Measurements from ENCODE around the gene EPB41L2.

The EPB41L2 gene

DNA sequence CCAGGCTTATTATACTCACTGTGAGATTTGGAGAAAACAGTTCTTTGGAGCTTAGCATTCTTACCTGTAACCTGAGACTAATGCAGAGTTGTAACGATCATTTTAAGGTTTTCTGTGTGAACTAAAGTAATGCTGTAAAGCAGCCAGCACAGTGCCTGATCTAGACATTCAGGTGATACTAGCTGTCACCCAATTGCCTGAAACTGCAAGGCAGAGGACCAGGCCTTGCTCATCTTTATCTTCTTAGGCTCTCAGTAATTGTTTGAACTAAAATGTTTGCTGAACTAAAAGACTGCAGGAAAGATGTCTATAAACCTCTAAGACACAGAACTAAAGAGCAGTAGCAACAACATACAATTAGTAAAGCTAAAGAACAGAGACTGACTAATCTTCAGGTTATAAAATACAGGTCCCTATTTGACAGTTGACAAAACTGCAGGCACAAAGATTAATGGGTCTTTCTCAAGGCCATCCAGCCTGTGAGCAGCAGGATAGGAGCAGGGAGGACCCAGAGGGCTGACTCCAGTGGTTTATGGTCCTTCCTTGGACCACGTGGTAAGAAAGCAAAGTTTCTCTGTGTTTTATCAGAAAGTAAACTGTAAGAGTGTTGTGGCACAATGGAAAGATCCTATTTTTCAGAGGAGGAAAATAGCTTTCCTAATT, 204.4 kb downstream of the EPB41L2 start:
- no peak for DNase-seq

DNA sequence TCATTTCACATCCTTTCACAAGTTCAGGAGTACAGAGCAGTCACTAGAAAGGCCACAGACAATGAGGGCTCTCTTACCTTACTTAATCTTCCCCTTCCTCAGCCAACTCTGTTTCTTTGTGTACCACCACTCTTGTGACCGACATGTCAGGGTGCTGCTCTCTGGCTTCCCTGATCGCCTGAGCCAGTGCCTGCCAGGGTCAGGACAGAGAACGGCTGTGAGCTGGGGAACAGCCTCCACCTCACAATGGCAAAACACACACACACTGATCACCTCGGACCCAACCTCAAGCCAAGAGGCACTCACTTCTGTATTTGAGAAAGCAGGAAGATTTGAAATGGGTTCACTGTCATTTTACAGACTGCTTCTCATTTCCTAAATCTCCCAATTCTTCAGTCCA, 205.0 kb downstream of the EPB41L2 start:
- DNase-seq = no peak

DNA sequence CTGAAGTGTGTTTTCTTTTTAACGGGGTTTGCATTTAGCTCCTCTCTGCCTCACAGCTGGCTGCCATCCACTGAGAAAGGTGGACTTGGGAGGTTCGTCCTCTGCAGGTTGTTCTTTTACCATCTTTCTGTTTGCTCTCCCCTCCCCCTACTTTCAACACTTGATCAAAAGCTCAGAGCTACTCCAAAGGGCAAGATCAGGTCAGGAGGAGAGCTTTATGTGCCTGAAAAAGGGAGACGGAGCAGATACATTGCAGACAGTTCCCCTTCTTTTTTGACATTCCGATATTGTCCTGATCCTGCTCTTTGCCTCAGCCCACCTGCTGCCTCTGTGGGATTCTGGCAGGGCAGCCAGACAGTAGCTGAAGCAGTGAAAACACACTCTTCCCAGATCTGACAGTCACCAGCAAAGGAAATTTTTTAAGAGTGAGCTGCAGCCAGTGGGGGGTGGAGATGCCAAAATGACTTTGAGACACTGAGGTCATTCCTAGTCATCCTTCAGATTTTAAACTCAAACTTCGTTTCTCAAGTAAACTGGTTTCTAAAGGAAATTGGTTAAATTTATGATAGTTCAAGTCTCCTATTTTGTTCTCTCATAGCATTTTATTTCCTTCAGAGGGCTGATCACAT, 209.4 kb downstream of the EPB41L2 start:
- DNase-seq = peak; percentile 84

DNA sequence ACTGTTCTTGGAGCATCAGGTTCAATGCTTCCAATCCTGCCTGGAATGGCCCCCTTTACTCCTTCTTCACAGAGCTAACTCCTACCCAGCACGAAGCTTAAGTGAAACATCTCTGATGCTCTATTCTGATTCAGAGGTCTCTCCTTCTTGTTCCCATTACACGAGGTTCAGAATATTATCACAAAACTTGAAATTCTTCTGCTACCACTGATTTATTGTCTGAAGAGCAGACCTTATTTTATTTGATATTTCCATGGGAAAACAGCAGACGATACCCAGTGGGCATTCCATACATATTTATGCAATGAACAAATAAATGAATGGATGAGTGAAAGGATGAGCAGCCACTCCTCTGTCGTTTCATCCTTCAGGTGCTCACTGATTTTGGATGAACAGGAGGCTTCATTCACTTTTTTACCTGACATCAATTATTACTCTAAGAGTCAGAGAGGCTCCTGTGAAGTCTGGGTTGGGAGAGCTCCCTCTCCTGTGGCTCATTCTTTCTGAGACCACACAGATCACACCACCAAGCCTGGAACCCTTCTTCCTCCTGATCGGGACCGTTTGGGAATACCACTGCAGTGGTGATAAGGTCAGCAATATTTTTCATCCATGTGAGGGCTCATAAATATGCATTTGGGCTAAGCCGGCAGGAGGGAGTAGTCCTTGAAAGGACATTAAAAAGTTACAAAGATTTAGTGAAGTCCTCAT, 210.0 kb downstream of the EPB41L2 start:
- DNase-seq = peak; percentile 63

DNA sequence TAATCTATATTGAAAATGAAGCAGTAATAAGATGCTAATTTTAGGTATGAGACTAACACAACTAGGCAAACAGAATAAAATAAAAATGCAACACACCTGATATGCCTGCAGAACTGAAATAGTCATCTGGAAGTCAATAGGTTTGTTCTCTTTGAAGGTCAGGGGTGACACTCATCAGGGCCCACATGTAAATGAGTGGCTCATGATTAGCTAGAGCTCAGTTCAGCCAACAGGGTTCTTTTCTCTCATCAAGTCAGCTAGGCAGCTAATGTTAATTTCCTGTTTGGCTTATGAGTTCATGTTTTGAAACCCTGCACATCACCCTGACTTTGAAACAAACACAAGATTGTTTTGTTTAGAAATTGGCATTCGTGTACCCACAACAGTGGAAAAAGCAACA, 212.0 kb downstream of the EPB41L2 start:
- no peak for DNase-seq

DNA sequence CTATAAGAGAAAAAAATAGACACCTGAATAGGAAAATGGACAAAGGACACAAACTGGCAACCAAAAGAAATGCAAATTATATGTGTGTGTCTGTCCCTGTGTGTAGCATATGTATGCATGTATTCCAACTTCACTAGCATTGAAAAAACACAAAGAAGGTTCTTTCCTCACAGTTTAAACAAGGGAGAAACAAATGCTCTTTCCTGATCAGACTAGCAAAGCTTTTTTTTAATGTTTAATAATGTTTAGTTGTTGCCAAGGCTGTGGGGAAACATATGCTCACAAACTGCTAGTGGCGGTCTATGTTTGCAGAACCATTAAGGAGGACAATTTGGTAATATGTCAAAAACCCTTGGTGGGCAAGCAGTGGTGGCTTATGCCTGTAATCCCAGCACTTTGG, 213.5 kb downstream of the EPB41L2 start:
- no peak for DNase-seq

DNA sequence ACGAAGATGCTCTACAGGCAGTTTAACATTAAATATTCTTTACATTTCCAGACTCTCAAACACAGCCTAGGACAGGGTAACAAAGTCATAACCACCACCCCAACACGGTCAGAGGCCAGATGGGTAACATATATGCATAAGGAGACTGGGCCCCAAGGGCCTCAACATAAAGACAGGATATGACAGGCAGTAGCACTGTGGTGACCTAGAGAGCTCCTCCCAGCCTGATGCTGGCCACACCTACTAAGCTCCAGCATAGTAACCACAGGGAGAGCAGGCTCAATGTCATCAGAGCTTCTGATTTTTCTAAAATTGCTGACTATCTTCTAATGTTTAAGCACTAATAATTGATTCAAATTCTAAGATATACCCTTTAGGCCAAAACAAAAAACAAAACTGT, 214.1 kb downstream of the EPB41L2 start:
- DNase-seq = peak; percentile 10

DNA sequence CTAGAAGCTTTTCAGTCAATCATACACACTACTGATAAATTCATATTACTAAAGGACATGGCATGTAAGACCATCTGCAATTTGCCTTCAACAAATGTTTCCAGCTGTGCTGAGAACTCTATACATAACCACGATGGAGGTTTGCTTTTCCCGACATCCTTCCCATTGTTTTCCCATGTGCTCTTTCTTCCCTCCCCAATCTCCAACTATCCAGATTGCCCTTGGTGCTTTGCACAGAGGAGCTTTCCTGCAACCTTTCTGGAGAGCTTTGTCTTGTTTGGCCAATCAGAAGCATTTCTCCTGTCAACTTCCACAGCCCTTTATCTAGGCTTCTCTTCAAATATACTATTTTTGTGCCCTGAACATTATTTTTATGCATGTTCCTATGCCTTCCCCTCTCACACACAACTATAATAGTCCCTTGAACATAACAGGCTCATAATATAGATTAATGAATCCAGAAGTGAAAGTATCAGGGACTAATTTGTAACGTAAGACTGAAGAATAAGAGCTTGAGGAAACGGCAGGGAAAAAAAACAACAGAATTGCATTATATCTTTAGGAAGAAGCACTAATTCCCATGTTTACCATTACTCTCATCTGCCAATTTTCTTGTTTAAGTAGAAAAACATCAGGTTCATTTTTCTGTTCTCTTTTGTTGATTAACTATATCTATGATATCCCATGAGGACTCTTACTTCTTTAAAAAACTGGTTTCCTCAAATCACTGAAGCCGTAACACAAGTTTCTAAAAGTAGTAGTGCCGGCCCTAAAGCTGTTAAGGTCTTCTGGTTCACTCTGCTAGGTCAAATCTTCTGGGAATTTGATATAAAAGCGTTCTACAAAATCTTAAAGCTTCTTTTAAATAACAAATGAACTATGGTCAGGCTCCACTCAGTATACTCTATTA, 215.8 kb downstream of the EPB41L2 start:
- peak; percentile 39 for DNase-seq

DNA sequence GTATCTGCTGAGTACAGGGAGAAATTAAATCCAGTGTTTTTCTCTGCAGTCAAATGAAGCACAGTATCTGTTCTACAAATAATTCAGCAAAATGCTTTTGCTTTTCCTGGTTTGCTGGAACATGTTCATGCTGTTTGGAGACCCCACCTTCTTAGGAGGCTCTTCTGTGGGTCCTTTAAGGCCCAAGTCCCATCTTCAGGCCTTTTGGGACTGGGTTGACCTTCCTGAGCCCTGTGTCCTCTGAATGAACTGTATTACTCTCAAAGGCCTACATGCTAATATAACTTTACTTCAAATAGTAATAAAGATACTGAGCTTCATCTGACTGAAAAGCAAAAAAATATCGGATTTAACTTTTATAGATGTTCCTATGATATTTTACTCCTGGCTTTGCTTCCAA, 216.5 kb downstream of the EPB41L2 start:
- no peak for DNase-seq

DNA sequence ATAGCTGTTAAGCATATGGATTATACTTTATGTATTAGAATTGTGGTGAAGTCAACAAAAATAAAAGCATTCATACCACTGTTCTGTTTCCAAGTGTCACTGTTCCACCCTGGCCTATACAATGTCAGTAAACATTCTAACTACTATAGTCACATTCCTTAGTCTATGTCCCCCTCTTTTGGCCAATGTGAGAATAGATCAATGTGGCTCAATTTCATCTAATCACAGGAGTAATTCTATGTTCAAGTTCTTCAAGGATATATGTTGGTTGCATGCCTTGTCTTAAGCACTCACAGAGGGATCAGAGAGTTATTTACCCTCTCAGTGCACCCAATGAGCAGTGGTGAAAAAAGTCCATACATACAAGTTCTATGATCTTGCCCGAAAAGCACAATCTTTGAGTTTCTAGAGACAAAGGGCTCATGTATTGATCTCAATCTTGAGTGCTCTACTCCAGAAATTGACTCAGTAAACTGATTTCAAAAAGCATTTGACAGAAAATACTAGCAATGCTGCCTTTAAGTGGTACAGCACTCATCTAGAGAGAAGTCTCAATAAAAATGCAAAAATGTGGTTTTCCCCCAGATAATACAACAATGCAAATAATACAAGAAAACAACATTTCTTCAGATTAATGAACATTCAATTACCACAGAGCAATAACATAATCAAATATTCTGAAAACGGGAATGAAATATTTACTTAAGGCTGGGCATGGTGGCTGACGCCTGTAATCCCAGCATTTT, 219.3 kb downstream of the EPB41L2 start:
- peak; percentile 70 for DNase-seq

DNA sequence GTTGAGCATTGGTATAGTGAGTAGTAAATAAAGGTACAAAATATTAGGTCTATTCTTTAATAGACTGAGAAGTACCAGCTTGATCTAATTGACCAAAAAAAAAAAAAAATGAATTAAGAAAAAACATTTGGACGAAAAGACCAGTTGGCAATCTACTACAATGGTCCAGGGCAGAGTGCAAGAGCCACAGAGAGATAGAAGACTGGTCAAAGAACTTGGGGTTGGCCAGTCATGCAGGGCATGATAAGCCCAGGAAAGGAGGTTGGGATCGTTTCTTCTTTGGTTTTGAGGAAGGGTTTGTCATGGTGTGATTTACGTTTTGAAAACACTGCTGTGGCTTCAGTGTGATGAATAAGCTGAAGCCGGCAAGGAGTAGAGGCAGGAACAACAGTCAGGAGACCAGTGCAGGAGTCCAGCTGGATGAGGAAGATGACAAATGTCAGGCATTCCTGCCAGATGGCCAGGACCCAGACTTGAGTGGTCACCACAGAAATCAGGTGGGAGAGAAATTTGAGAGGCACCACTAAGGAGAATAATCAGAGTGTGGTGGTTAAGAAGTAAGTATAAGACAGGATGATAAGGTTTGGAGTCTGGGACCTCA, 221.8 kb downstream of the EPB41L2 start:
- DNase-seq = no peak

DNA sequence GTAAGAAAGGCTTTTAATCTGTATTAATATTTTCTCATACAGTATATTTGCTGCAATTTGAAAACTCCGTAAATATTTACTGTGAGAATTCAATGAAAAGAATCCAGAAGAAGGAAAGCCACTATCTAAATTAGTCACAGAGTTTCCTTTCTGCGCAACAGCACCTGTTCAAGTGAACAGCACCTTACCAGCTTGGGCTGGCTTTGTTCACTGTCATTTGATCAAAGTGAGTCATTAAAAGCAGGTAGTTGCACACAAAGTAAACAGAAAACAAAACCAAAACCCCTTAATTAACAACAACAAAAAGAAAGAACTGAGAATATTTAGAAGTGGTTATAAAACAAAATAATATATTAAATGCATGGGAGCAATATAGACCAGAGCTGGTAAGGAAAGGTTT, 223.0 kb downstream of the EPB41L2 start:
- no peak for DNase-seq

DNA sequence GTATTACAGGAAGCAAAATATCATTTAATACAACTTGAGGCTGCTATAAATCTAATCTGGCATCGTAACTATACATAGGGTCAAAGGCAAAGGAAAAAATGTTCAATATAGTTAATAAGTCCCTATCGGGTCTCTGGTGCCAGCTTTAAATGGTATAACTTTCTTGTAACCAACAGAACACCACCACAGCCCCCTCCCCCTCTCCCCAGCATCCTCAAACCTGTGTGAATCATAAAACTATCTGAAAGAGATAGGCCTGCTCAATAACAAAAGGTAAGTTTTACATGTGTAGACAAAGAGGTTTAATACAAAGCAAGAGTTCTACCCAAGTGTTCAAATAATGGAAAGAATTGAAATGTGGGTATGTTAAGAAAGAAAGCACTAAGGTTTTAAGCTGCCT, 223.7 kb downstream of the EPB41L2 start:
- no peak for DNase-seq

DNA sequence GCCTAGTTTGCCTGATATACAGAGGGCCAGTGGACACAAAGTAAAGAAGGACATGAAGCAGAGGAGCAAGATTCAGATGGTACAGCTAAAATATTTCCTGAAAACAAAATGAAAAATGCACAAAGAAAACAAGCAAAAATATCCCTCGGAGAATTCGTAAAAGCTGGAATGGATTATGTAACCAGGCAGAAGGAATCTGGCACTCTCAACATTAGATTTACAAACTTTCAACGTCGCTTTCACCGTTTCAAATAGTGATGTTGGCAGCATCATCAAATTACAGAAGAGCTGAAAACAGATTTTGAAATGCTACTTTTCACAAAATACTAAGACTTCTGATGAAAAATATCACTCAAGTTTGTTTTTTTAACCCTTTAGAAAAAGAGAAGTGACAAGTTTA, 224.1 kb downstream of the EPB41L2 start:
- peak; percentile 44 for DNase-seq

DNA sequence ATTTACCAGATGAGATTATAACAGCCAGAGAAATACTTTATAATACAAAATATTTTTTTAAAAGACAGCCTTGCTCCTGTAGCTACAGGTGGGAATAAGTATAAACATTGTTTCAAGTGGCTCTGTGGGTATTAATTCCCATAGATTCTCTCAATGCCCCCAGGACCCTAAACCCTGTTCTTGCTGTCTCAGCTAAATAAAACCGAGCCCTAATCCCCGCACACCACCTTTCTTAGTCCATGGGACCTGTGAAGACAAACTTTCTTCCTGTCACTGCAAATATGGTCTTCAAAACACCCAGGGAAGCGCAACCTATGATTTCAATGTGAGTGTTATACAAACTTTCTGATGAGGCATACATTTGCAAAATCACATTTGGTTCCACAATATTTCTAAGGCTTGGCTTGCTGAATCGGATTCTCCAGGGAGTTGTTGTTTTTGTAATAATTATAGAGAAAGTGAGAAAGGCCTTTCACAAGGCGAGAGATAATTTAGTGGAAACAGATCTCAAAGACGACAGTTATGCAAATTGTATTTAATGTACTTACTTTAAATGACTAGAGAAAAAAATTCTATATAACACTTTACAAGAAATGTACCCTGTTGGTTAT, 224.7 kb downstream of the EPB41L2 start:
- DNase-seq = no peak

DNA sequence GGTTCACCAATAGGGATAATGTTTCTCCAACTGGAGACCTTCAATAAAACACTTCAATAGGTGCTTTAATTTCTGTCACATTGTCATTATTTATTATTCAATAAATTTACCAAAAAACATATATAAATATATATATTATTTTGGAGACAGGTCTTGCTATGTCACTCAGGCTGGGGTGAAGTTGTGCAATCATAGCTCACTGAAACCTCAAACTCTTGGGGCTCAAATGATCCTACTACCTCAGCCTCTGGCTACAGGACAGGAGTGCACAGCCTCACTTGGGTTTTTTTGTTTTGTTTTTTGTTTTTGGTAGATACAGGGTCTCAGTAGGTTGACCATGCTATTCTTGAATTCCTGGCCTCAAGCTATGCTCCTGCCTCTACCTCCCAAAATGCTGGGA, 226.0 kb downstream of the EPB41L2 start:
- DNase-seq = no peak

DNA sequence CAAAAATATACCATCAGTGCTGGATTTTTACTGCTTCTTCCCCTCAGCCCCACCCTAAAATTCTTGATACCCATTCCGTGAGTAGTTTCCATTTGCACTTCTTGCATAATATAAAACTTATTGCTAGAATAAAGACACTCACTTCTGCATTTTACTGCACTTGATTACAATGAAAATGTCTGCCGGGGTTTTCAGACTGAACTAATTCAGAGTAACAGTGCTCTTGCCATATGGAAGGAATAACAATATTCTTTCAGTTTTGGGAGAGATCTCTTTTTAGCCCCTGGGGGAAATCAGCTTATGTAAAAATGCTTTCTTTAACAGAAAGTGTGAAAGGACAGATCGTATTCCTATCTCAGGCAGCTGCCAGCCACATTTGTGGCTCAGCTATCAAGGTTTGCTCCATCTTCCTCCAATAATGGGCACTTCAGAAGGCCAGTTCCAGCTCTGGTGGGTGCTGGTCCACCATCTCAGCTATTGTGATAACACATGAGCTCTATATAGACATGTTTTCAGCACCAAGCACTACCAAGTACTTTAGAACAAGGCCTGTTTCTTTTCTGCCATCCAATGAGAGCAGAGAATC, 226.9 kb downstream of the EPB41L2 start:
- no peak for DNase-seq

DNA sequence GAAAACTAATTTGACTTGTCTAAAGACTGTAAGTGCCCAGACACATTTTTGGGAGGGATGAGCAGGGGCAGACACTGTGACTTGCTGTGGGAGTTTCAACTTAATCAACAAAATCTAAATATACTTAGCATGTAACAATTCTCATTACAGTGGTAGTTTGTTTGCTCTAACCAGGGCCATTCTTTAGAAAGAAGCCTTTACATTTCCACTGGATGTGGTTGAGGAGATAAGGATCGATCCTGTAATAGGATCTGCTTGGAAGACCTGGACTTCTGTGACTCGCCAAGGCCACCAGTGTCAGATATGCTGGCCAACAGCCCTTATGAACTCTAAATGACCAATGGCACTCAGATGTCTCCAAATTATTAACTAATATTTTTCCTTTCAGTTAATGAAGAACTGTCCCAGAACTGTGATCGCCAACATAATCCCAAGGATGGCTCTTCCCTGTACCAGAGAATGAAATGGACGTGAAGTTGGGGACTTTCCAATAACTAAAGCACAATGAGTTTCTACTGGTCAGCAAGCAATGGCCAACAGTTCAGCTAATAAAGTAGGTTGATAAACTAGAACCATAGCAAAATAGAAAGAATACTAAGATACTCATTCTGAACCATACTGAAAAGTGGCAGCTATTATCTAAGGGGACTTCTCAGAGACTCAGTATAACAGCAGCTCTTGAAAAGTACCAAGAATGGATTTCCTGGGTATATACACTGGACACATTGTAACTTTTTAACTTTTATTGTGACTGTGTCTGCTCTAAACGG, 228.4 kb downstream of the EPB41L2 start:
- DNase-seq = no peak

DNA sequence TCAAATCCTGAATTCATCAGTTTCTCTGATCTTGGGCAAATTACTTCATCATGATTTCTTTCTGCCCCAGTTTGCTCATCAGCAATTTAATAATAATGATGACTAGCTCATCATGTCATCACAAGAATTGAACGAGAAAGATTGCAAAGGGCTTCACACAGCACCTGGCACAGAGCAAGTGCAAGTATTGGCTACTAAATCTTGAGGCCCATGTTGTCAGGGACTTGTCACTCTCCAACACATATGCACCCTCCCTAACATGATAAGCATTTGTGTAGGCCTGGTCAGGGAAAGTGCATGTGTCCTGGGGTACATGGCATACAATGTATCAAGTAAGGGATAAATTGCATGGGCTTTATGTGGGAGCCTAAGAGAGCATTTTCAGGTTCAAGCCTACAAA, 229.5 kb downstream of the EPB41L2 start:
- no peak for DNase-seq

DNA sequence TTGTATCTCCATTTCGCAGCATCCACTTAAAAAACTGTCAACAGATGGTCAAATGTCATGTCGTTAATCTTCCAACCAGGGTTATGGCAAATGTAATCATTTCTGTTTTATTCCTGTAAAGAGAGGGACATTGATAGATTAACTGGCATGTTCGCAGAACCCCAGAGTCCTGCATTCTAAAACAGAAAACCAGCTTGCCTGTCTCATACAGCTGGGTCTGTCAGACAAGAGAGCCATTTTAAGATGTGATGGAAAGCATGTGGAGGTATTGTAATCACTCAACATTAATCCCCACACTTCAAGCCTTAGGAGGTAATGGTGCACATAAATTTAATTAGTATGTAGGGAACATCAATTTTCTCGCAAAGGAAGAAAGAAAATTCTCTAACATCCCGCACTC, 231.4 kb downstream of the EPB41L2 start:
- no peak for DNase-seq
